Stimulated activated CD4-positive, alpha-beta T cell treated with anti-CD3 and anti-CD28 coated beads, TNF-alpha, amount 100 ng/mL, for 48 hours (primary cell): ENCODE results near the gene WSB1.
"Not testable (repeated sequence)": the region's sequence is repeated elsewhere in the genome, so short reads cannot be mapped to it uniquely, and the experiment has no call there.

ENCODE experiments used
- DNase-seq, 3 donors: peaks; one replicate each; pipeline ENCODE4 v3.0.0-alpha.2; 2020; ENCODE audit warnings: low read depth in 3 of 3

Gene WSB1

DNA sequence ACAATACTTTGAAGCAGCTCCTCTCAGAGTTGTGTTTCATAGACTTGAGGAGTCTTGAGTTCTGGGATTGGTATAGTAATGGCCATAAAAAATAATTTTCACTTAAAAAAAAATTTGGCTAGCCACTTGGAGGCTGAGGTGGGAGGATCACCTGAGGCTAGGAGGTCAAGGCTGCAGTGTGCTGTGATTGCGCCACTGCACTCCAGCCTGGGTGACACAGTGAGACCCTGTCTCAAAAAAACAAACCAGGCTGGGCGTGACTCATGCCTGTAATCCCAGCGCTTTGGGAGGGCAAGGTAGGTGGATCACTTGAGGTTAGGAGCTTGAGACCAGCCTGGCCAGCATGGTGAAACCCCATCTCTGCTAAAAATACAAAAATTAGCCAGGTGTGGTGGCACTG, 14.8 kb upstream of the WSB1 start:
- not testable (repeated sequence) for DNase-seq

DNA sequence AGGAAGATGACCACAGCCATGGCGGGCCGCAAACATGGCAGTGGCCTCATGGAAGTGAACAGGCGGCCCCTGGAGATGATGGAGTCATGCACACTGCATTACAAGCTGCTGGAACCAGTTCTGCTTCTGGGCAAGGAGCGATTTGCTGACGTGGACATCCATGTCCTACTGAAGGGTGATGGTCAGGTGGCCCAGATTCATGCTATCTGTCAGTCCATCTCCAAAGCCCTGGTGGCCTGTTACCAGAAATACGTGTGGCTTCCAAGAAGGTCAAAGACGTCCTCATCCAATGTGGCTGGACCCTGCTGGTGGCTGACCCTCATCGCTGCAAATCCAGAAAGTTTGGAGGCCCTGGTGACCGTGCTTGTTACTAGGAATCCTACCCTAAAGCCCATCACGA, 13.4 kb upstream of the WSB1 start:
- DNase-seq, result no peak

DNA sequence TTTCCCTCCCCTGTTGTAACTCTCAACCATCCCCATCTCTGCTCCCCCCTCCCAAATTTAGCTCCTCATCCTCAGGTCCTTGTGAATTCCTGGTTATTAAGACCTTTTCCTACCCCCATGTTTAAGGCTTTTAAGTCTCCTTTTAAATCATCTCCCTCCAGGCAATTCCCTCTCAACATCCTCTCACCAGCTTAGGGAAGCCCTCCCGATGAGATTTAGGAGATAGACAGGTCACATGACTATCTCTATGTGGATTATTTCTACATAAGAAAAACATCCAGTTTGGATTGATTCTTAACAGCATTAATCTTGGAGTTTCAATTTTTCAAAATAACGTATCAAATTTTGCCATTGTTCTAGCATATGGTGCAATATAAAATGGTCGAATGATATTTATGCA, 12.5 kb upstream of the WSB1 start:
- no peak for DNase-seq

GRCh38 chr17:27282054-27282551, 11.8 kb upstream of the WSB1 start:
- DNase-seq, result no peak

DNA sequence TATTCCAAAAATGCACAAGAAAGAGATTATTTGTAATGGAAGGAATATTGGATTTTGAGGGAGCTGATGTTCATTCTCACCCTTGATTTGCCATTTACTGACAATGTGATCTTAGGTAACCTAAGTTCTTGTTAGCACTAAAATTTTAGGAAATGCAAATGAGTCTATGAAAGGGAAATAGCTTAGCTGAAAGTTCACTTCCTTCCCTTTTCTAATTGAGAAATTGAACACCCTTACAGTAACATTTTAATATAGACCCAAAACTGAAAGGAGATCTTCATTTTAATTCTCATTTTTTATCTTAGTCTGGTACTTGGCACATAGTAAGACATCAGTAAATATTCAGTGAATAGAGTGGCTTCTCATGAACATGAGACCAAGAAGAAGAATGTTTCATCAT, 10.9 kb upstream of the WSB1 start:
- no peak for DNase-seq

GRCh38 chr17:27283751-27284150, 10.2 kb upstream of the WSB1 start:
- no peak for DNase-seq

DNA sequence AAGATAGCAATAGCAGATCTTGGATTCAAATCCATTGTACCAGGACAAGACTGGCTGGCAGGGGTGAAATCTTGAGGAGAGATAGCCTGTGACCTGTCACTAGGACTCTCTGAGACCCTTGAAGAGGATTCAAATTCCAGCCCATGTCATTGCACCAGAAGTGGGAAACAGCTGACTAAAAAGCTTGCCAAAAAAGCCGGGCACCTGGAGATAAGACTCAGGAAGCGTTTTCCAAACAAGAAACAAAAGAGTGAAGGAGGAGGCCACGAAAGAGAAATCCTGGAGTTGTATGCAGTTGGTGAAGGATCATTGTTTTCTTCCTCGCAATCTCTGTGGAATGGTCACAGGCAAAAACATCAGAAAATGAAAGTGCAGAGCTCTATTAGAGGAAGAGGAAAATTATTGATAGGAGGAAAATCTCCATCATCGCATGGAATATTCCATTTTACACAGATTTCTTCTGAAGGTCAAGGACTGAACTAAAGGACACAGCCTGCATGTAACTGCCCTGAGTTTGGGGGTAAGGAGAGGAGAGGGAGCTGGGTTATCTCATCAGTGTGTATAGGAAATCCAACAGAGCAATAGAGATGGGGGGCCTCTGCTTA, 9.0 kb upstream of the WSB1 start:
- DNase-seq, result no peak

GRCh38 chr17:27285516-27285915, 8.4 kb upstream of the WSB1 start:
- DNase-seq, result no peak

DNA sequence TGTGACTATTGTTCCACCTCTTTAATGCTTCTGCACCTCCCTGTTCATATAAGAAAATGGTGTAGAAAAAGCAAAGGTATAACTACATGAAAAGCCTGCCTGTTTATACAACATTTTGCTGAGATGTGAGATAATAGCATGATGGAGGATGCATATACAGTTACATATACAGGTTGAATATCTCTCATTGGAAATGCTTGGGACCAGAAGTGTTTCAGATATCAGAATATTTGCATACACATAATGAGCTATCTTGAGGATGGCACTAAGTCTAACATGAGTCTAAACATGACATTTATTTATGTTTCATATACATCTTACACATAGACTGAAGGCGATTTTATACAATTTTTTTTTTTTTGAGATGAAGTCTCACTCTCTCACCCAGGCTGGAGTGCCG, 5.7 kb upstream of the WSB1 start:
- no peak for DNase-seq

DNA sequence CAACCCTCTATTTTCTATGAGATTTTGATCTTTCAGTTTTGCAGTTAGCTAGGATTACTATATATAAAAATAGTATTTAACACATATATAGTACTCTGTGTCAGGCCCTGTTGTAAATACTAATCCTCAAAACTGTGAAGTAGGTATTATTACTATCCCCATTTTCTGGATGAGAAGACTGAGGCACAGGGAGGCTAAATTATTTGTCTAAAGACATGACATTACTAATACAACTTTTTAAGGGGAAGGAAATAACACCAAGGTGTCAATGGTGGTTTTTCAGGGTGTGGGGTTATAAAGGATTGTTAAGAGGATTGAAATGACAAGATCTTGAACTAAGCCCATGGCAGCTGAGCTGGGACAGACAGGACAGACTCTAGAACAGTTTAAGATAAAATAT, 4.1 kb upstream of the WSB1 start:
- no peak for DNase-seq

GRCh38 chr17:27290916-27291598, 2.9 kb upstream of the WSB1 start:
- no peak for DNase-seq

GRCh38 chr17:27293359-27293897, 486 bp upstream of the WSB1 start:
- no peak for DNase-seq

- DNase-seq, result peak in 2 of 3 donors; percentile 21 to 26
Measured at GRCh38 chr17:27294689-27295630, 1.0 kb downstream of the WSB1 start.

DNA sequence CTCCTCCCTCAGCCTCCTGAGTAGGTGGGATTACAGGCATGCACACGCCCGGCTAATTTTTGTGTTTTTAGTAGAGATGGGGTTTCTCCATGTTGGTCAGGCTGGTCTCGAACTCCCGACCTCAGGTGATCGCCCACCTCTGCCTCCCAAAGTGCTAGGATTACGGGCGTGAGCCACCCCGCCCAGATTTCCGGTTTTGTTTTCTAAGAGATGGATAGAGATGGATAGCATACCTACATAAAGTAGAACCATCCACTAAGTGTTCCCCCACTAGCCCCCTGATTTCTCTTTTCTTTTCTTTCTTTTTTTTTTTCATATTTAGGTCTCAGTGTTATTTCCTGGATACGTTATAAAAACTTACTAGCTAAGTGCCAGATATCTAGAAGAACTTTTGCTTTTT, 2.0 kb downstream of the WSB1 start:
- DNase-seq, result no peak

GRCh38 chr17:27296428-27296979, 2.6 kb downstream of the WSB1 start:
- no peak for DNase-seq

DNA sequence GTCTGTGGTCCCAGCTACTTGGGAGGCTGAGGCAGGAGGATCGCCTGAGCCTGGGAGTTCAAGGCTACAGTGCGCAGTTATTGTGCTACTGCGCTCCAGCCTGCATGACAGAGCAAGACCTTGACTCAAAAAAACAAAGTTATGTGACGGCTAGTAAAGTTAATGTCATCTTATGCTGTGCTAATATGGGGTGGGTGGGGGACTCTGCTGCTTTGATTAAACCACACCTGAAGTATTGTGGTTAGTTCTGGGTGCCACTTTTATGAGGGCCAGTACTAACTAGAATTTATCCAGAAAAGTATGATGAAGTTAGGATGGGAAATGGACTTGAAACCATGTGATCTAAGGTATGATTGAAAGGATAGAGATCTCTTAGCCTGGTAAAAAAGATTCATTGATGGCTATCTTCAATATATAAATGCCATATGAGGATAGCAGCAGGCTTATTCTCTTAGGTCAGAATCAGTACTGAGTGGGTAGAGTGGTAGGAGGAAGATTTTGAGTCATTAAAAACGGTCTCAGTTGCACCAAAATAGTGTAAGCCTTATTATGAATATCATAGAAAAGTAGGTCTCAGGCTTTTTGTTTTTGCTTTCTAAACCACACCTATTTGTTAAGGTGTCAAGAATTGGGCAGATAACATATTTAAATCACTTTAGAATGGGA, 5.6 kb downstream of the WSB1 start:
- no peak for DNase-seq

- DNase-seq, result no peak
Measured at GRCh38 chr17:27303734-27304133, 9.8 kb downstream of the WSB1 start.

DNA sequence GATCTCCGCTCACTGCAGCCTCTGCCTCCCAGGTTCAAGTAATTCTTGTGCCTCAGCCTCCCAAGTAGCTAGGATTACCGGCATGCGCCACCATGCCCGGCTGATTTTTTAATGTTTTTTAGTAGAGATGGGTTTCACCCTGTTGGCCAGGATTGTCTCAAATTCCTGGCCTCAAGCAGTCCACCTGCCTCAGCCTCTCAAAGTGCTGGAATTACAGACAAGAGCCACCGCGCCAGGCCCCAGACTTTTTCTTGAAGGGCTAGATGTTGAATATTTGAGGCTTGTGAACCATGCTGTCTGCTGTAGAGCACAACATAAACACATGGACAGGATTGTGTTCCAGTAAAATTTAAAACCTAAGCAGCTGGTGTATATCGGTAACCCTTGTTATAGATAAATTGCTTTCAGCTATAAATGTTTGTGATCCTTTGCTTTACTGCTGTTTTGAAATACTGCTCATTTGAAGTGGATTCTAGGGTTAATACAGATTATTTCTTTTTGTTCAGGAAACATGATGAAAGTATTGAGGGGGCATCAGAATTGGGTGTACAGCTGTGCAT, 12.4 kb downstream of the WSB1 start:
- DNase-seq, result no peak

GRCh38 chr17:27310565-27311110, 16.7 kb downstream of the WSB1 start:
- no peak for DNase-seq

GRCh38 chr17:27313301-27313700, 19.4 kb downstream of the WSB1 start:
- no peak for DNase-seq

DNA sequence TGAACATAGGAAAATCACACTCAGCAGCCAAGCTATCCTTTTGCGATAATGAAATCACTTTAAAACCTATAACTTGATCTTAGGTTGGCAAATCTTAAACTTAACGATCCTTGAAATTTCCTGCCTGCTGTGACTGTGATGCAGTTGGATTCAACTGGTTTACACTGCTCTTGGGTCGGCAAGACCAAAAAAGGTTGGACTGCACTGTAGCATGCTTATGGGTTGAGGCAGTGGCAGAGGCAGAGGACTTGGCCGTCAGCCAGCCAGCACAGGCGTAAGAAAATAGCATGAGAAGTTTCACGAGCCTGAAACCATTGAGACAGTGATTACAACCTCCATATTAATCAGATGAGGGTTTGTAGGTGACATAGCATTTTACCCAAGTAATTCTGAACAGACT, 21.4 kb downstream of the WSB1 start:
- DNase-seq, result no peak
